Esophagus squamous epithelium (tissue), 4 donors: ENCODE measurements around the gene SIK3.

Experiments used
- POLR2A ChIP-seq, 4 donors: fragments of 450-650 bp; IDR thresholded peaks; one replicate each; pipeline ENCODE4 v1.6.1; 2017; ENCODE audit warnings: antibody characterized with exemption in 4 of 4, mild to moderate bottlenecking in 4 of 4, moderate library complexity in 3 of 4
- TF ChIP-seq, protein P1 (sequence below), 6 experiments: fragments of 450-650 bp in 4 of 6; fragments of 200-600 bp in 2 of 6; sonication (generic) in 2 of 6; IDR thresholded peaks; one replicate each; pipeline ENCODE4 v1.5.1; 2016 to 2019; ENCODE audit warnings: antibody characterized with exemption in 6 of 6, mild to moderate bottlenecking in 4 of 6, moderate library complexity in 4 of 6

DNA sequence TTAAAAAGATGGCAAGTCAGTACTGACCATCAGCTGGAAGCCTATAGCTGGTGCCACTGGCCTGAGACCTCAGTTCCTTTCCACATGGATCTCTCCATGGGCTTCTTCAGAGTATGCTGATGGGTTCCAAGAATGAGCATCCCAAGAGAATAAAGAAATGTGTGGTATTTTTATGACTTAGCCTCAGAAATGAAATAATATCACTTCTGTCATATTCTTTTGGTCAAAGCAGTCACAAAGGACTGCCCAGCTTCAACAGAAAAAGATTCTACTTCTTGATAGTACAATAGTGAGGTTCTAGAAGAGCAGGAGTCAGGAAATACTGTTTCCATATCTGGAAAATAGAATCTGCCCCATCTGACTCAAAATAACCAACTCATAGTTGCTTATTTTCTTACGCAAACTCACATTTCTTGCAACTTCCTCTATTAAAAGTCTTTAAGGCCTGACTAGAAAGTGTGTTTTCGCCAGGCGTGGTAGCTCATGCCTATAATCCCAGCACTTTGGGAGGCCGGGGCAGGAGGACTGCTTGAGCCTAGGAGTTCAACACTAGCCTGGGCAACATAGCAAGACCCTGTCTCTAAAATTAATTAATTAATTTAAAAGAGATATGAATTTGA is 116.9 kb downstream of the SIK3 start:
- TF ChIP-seq, protein P1, sequence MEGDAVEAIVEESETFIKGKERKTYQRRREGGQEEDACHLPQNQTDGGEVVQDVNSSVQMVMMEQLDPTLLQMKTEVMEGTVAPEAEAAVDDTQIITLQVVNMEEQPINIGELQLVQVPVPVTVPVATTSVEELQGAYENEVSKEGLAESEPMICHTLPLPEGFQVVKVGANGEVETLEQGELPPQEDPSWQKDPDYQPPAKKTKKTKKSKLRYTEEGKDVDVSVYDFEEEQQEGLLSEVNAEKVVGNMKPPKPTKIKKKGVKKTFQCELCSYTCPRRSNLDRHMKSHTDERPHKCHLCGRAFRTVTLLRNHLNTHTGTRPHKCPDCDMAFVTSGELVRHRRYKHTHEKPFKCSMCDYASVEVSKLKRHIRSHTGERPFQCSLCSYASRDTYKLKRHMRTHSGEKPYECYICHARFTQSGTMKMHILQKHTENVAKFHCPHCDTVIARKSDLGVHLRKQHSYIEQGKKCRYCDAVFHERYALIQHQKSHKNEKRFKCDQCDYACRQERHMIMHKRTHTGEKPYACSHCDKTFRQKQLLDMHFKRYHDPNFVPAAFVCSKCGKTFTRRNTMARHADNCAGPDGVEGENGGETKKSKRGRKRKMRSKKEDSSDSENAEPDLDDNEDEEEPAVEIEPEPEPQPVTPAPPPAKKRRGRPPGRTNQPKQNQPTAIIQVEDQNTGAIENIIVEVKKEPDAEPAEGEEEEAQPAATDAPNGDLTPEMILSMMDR (IDR thresholded peaks at IDR 0.05): no peak
- no peak for TF ChIP-seq POLR2A (IDR thresholded peaks at IDR 0.05)
